ENCODE data around the gene HGS.

Gene HGS

DNA sequence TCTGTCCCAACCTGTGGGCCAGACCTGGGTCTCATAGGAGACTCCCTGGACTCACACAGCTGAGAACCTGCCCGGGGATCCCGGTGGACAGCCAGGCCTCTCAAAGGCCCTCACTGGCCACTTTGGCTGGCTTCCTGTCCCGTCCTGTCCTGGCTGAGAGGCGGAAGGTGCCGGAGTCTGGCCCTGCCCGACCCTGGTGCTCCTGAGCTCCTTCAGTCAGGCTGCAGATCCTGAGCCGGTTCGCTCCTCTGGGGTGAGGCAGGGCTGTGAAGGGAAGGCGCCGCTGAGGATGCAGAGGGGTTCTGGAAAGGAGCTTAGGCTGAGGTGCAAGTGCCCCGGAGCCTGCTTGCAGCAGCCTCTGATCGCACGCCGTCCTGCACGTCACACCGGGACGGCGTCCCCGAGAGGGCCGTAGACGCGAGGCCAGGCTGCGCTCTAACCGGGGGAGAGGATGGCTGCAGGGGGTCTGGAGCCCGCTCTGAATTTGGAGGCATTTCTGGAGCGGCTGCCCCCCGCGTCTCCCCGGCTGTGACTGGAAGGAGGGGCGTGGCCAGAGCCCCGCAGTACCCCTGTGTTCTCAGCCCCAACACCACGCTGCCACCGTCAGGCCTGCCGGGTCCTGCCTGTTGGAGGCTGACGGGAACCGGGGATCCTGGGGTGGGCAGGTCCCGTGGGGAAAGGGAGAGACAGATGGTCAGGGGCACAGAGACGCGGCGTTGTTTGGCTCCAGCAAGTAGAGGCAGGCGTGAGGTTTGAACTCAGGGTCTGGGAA lies 4.1 kb downstream of the HGS start:
- no peak for DNase-seq

DNA sequence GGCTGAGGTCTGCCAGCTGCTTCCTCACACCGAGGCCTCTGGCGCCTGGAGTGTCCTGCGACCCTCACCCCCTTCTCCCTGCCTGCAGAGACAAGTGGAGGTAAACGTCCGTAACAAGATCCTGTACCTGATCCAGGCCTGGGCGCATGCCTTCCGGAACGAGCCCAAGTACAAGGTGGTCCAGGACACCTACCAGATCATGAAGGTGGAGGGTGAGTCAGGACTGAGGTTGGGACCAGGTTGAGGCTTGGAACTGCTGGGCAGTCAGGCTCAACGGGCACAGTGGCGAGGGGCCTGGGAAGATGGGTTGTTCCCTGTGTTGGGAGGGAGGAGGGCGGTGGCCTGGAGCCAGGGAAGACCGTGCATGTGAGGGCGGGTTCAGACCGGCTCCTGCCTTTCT lies 4.8 kb downstream of the HGS start:
- no peak for DNase-seq

DNA sequence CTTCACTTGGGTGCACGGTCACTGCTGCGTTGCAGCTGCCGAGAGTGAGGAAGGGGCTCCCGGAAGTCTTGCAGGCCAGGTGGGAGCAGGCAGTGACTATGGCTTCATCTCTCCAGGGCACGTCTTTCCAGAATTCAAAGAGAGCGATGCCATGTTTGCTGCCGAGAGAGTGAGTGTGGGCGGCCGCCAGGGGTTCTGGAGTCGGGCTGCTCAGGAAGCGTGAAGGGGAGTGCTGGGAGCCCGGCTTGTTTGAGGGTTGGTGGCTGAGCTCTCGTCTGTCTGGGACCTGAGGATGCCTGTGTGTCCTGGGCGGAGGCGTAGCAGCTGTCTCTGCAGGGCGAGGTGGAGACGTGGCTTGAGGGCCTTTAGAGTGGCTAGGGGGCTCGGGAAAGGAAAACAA lies 6.3 kb downstream of the HGS start:
- DNase-seq = no peak

DNA sequence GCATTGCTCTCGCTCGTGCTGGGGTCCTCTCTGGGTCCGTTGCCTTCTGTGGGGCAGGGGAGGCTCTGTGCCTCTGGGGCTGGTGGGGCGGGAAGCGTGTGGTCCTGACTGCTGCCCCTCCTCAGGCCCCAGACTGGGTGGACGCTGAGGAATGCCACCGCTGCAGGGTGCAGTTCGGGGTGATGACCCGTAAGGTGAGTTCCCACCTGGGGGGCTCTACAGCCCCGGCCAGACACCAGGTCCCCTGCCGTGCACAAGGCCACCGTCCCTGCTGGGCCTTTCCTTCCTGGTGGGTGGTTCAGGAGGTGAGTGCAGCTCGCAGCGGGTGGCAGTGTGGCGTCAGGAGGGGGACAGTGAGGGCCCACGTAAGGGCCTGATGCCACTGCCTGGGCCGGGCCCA lies 6.7 kb downstream of the HGS start:
- no peak for DNase-seq

DNA sequence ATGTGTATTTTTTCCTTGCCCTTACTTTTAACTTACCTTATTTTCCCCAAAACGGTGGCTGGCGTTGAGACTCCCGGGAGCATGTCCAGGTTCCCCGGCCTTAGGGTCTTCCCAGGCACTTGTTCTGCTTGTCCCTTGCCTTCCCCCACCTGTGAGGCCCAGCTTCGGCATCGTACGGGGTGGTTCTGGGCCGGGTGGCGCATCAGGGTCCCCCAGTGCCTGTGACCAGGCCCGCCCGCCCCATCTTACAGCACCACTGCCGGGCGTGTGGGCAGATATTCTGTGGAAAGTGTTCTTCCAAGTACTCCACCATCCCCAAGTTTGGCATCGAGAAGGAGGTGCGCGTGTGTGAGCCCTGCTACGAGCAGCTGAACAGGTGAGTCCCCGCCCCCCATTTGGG lies 7.4 kb downstream of the HGS start:
- DNase-seq = no peak

DNA sequence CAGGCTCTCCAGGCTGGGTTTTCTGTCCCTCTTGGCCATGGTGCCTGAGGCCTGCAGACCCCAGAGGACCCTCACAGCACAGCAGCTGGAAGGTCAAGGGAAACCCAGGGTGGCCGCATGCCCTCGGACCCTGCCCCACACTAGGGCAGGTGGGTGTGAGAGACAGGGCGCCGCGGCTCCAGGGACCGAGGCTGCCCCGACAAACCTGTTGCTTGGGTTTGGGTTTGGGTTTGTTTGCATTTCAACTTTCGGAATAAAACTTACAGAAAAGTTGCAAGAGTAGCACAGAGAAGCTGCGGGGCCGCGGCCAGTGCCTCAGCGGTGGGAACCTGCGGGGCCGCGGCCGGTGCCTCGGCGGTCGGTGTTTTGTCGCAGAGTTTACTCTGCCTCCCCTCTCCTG lies 7.8 kb downstream of the HGS start:
- DNase-seq = no peak

DNA sequence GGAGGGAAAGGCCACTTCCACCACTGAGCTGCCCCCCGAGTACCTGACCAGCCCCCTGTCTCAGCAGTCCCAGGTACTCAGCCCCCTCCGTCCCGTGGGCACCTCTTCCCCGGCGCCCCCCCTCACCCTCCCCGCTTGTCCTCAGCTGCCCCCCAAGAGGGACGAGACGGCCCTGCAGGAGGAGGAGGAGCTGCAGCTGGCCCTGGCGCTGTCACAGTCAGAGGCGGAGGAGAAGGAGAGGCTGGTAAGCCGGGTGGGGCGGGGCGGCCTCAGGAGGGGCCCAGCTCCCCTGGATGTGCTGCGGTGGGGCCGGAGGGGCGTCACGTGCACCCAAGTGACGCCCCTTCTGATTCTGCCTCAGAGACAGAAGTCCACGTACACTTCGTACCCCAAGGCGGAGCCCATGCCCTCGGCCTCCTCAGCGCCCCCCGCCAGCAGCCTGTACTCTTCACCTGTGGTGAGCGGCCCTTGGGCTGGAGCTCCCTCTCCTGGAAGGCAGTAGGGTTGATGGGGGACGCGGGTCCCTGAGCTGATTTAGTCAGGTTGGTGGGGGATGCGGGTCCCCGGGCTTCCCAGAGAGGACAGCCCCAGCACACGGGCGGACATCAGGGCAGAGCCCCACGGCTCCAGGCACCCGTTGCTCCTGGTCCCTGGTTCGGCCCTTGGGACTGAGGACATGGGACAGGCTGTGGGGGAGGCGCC lies 9.8 kb downstream of the HGS start:
- DNase-seq = no peak

DNA sequence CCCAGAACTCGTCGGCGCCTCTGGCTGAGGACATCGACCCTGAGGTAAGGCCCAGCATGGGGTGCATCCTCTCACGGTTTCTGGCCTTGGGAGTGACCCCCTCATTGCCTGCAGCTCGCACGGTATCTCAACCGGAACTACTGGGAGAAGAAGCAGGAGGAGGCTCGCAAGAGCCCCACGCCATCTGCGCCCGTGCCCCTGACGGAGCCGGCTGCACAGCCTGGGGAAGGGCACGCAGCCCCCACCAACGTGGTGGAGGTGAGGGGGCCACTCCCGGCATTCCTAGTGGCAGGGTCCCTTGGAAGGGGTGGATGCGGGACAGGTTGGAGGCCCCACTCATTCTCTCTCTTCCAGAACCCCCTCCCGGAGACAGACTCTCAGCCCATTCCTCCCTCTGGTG lies 11.0 kb downstream of the HGS start:
- DNase-seq = no peak

DNA sequence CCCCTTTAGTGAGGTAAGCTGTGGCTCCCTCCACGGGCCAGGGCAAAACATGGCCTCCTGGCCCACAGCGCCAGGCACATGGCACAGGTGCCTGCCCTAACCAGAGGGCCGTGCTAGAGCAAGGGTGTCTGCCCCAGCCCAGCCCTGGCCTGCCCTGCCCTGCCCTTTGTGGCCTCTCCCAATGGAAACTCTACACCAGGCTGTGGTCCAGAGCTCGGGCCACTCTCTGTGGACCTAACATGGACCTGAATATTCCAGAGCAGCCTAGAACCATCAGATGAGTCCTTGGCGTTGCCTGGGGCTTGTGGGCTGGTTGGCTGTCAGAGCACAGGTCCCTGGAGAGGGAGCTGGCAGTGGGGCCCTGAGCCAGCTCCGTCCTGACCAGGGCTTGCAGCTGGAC lies 11.4 kb downstream of the HGS start:
- no peak for DNase-seq

DNA sequence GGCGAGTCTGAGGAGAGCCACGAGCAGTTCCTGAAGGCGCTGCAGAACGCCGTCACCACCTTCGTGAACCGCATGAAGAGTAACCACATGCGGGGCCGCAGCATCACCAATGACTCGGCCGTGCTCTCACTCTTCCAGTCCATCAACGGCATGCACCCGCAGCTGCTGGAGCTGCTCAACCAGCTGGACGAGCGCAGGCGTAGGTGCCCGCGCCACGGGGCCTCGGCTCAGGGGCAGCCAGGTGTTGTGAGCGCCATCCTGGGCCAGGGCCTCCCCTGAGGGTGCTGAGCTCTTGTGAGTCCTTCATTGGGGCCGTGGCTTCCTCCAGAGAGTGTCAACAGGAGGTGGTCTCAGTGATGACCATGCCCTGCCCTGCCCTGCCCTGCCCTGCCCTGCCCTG lies 12.0 kb downstream of the HGS start:
- DNase-seq = no peak

DNA sequence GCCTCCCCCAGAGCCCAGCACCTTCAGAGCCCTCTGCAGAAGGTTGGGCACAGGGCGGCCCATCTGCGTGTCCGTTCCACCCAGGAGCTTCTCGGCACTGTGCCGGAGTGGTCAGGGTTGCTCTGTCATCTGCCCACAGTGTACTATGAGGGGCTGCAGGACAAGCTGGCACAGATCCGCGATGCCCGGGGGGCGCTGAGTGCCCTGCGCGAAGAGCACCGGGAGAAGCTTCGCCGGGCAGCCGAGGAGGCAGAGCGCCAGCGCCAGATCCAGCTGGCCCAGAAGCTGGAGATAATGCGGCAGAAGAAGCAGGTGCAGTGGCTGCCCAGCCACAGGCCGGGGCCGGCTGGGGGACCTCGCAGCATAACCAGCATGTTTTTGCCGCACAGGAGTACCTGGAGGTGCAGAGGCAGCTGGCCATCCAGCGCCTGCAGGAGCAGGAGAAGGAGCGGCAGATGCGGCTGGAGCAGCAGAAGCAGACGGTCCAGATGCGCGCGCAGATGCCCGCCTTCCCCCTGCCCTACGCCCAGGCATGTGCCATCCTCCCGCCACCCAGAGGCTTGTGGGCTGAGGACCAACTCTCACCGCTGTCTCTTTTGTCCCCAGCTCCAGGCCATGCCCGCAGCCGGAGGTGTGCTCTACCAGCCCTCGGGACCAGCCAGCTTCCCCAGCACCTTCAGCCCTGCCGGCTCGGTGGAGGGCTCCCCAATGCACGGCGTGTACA lies 12.6 kb downstream of the HGS start:
- DNase-seq = no peak

DNA sequence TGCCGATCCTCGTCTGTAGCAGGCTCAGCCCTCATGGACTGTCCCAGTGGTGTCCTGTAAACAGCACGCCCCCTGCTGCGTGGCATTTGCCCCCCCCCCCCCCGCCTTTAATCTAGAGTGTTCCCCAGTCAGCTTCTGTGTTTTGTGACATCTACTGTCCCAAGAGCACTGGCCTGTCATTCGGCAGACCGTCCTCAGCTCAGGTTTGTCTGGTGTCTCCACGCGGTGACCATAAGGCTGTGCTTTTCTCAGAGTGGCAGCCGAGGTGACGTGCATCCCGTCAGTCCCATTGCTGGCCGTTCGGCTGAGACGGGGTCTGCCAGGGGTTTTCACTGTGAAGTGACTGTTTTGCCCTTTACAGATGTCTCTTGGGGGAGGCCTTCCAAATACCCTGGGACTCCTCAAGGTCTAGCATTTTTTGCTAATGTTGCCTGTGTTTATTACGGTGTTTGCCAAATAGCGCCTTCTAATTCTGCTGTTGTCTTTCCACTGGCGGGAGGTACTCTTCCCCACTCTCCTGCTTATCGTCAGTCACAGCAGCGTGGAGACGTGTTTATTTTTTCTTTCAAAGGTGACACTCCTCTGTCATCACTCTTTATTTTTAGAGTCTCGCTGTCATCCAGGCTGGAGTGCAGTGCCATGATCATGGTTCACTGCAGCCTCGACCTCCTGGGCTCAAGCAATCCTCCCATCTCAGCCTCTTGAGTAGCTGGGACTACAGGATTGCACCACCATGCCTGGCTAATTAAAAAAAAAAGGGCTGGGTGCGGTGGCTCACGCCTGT lies 13.6 kb downstream of the HGS start:
- DNase-seq = no peak

DNA sequence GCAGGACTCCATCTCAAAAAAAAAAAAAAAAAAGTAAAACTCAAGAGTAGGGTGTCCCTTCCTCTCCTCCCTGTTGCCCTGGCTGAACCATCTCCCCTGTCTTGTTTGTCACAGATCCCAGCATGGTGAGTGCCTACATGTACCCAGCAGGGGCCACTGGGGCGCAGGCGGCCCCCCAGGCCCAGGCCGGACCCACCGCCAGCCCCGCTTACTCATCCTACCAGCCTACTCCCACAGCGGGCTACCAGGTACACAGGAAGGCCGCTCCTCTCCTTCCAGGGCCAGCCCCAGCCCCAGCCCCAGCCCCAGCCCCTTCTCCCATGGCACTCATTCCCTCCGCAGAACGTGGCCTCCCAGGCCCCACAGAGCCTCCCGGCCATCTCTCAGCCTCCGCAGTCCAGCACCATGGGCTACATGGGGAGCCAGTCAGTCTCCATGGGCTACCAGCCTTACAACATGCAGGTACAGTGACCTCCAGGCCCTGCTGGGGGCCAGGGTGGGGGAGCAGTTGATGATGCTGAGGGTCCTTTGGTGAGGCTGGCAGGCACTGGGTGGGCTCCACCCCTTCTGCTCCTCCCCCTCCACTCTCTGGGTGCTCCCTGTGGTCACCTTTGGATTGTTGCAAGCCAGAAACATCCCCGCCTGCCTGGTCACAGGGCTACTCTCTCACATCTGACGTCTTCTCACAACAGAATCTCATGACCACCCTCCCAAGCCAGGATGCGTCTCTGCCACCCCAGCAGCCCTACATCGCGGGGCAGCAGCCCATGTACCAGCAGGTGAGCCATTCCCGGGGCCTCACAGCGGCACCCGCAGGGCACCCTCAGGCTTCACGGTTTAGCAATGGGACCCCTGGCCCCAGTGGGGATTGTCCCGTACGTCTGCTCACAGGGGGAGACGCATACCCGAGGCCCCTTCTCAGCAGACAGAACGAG lies 16.8 kb downstream of the HGS start:
- no peak for DNase-seq

DNA sequence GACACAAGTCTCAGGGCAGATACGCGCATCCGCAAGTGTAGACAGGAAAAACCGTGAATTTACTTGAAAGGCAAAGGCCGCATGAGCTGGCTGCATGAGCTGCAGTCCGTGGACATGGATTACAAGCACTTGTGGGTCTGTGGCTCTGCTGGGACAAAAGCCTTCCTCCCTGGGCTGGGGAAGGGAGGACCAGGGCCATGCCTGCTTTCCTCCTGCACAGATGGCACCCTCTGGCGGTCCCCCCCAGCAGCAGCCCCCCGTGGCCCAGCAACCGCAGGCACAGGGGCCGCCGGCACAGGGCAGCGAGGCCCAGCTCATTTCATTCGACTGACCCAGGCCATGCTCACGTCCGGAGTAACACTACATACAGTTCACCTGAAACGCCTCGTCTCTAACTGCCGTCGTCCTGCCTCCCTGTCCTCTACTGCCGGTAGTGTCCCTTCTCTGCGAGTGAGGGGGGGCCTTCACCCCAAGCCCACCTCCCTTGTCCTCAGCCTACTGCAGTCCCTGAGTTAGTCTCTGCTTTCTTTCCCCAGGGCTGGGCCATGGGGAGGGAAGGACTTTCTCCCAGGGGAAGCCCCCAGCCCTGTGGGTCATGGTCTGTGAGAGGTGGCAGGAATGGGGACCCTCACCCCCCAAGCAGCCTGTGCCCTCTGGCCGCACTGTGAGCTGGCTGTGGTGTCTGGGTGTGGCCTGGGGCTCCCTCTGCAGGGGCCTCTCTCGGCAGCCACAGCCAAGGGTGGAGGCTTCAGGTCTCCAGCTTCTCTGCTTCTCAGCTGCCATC lies 17.7 kb downstream of the HGS start:
- no peak for DNase-seq

DNA sequence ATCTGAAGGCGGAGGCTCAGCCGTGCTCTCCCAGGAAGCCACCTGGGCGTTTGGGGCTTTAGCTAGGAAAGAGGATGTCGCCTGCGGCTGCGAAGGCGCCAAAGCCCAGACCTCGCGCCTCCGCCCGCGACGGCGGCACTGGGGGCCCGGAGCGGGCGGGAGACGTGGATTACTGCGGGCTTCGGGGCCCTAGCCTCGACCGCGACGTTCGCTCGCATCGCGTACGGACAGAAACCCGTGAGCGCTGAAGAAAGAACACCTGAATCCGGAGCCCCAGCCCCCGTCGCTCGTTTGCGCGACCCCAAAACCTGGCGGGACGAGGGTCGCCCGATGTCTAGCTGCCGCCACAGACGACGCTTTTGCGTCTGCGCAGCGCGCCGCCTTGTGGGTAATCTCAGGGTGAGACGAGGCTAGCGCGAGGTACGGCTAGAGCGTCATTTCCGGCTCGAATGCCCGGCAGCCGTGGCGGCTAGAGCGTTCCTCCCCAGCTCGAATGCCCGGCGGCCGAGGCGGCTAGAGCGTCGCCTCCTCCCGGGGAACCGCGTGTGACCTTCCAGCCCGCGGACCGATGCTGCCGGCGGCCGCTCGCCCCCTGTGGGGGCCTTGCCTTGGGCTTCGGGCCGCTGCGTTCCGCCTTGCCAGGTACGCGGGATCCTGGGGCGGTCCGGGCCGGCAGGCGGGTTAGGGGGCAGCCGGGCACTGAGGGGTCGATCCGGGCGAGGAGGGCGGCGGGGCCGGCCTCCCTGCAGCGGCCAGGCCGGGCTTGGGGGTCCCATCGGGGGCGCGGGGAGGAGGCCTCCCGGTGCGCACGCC lies 19.3 kb downstream of the HGS start, which contains the start of gene MRPL12:
MRPL12 (plus strand) TSS at position 434 of the 813 bp plus-strand sequence; CDS start at position 569, 135 bp downstream.
- peak; percentile 86 to 96 for DNase-seq

DNA sequence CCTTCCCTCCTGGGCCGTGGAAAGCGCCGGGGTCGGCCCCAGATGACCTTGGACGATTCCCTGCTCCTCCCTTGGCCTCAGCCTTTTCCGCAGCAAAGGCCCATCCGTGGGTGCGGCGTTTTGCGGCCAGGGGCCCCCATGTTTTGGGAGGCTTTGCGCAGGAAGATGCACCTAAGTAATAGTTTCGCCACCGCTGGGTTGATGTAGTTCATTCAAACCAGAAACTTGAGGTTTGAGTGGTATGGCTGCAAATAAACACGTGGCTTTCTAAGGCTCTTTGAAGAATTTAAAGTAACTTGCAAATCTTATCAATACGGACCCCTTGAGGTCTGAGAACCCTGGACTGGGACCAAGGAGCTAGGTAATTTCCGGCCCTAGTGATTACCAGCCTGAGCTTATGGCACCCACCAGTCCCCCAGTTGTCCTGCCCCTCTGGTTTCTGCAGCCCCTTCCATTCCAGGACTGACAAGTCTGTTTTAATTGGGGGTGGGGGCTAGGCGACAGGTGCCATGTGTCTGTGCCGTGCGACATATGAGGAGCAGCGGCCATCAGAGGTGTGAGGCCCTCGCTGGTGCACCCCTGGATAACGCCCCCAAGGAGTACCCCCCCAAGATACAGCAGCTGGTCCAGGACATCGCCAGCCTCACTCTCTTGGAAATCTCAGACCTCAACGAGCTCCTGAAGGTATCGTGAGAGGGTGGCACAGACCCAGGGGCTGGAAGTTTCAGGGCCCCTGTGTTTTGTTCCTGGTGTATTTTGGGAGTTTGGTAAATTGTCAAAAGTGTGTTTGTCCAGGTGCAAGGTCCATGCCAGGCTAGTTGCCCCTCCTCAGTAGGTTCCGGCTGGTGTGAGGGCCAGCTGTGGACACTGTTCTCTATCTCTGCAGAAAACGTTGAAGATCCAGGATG lies 20.2 kb downstream of the HGS start:
- DNase-seq = no peak

DNA sequence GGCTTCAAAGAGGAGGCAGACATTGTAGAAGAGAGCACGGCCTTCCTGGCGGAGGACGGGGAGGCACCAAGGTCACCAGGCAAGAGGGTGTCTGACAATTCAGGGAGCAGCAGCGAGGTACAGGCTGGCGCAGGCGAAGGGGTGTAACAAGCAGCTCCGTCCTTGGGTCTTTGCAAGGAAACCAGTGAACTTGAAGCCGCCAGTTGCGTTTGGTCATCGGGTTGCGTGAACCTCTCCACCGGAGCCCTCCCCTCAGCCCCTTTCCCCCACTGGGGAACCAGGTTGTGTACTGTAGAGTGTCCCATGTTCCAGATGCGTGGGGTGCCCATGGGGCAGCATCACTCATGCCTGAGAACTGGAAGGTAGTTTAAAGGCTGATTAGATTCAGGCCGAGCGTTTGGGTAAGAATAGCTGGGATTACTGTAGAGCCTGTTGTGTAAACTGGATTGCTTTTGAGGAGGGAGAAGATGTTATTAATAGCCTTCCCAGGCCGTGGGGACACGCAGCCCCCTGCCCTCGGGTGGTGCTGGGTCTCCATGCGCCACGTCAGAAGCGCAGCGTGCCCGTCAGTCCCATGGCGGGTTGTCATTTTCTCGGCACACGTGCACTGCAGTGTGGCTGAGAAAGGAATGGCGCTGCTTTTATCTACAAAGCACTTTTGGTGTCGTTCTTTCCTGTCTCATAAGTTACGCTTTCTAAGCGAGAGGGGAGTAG lies 21.9 kb downstream of the HGS start:
- no peak for DNase-seq

DNA sequence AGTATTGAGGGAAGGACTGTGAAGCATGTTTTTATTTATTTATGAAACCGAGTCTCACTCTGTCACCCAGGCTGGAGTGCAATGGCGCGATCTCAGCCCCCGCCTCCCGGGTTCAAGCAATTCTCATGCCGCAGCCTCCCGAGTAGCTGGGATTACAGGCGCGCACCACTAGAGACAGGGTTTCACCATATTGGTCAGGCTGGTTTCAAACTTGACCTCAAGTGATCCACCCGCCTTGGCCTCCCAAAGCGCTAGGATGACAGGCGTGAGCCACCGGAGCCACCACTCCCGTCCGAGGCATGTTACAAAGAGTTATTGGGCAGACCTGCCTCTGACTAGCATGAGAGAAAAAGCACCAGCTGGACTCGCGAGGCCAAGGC lies 22.4 kb downstream of the HGS start:
- DNase-seq = no peak

All from NCI-H446 (cell line).